Loucy (cell line): ENCODE data around the gene GPR146.

Experiments
- EZH2phosphoT487 ChIP-seq: fragments of 200-600 bp; IDR thresholded peaks from 2 replicates; pipeline ENCODE4 v1.6.1; 2018; ENCODE audit warnings: antibody characterized with exemption, mild to moderate bottlenecking, moderate library complexity, borderline replicate concordance
- TF ChIP-seq, protein P1 (sequence below): fragments of 200-600 bp; sonication (generic); conservative IDR thresholded peaks from 2 replicates; pipeline ENCODE4 v1.5.1; 2014; ENCODE audit warnings: mild to moderate bottlenecking, antibody characterized with exemption, low read length

DNA sequence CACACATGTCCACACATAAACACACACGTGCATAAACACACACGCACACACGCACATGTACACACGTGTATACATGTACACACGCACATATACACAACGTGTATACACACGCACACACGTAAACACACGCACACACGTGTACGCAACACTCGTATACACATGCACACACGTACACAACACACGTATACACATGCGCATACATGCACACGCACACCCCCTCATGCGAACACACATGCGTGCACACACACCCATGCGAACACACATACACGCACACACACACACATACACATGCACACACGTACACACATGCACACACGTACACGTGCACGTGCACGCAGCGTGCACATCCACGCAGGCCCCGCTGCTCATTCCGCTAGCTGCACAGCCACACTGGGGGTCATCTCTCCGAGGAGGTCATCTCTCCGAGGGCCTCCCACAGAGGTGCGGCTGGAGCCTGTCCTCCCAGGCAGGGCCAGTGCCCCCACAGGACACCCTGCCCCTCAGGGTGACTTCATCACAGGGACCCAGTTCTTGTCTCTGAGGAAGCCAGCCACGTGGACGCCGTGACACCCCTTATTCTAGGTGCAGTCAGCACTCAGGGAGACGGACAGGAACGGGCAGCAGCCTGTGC is 35.5 kb upstream of the GPR146 start:
- TF ChIP-seq, protein P1, sequence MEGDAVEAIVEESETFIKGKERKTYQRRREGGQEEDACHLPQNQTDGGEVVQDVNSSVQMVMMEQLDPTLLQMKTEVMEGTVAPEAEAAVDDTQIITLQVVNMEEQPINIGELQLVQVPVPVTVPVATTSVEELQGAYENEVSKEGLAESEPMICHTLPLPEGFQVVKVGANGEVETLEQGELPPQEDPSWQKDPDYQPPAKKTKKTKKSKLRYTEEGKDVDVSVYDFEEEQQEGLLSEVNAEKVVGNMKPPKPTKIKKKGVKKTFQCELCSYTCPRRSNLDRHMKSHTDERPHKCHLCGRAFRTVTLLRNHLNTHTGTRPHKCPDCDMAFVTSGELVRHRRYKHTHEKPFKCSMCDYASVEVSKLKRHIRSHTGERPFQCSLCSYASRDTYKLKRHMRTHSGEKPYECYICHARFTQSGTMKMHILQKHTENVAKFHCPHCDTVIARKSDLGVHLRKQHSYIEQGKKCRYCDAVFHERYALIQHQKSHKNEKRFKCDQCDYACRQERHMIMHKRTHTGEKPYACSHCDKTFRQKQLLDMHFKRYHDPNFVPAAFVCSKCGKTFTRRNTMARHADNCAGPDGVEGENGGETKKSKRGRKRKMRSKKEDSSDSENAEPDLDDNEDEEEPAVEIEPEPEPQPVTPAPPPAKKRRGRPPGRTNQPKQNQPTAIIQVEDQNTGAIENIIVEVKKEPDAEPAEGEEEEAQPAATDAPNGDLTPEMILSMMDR = no peak
- no peak for TF ChIP-seq EZH2phosphoT487
